ENCODE results near the gene MBNL2.

- no peak for TF ChIP-seq CTCF (conservative IDR thresholded peaks at IDR 0.05; ENCODE audit: low read depth, low read length)
- no peak for TF ChIP-seq EZH2phosphoT487 (IDR thresholded peaks at IDR 0.05; ENCODE audit: borderline replicate concordance, low read length)
- TF ChIP-seq EZH2 (IDR thresholded peaks at IDR 0.05; ENCODE audit: low read length, unreplicated experiment): no peak
Measured at GRCh38 chr13:97392020-97392419, 169.9 kb downstream of the MBNL2 start.

All from PC-3 (cell line).